ENCODE data around the gene CFAP52.

CFAP52 gene

DNA sequence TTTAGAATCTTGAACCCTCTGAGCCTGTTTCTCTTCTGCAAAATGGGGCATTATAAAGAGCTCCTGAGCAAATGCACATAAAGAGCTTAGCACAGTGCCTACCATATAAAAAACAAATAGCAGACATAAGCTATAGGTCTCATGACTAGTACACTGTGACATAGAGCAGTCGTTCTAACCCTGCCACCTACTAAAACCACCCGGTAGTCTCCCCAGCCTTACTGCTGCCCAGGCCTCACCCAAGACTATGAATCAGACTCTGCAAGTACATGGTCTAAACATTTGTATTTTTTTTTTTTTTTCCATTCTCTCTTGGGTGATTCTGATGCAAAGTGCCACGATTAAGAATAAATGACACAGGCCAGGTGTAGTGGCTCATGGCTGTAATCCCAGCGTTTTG, 34.7 kb upstream of the CFAP52 start:
- Histone ChIP-seq H3K27me3 (replicated peaks; ENCODE audit: insufficient read depth, low read length) (no peaks in the 10 kb centered on the region), H3K9me2 (replicated peaks; ENCODE audit: insufficient read depth, low read length) (no peaks in the 10 kb centered on the region), H3K79me2 (ENCODE audit: low read length) (no peaks in the 10 kb centered on the region), H3K9me3 (replicated peaks; ENCODE audit: insufficient read depth, low read length) (no peaks in the 10 kb centered on the region), H2AFZ (ENCODE audit: low read length) (no peak overlapping the region), H3K4me2 (ENCODE audit: low read depth, low read length) (no peak overlapping the region), H3K36me3 (replicated peaks; ENCODE audit: insufficient read depth, low read length) (no peaks in the 10 kb centered on the region), H3K4me3 (ENCODE audit: low read length) (no peak overlapping the region), H3K27ac (ENCODE audit: low read length) (no peak overlapping the region), H3K4me1 (ENCODE audit: low read length) (no peaks in the 10 kb centered on the region), H3F3A (ENCODE audit: insufficient read depth, low read length) (no peaks in the 10 kb centered on the region), H3K9ac (ENCODE audit: low read length) (no peak overlapping the region), H4K20me1 (ENCODE audit: insufficient read depth, low read length) (no peaks in the 10 kb centered on the region)
- TF ChIP-seq EZH2 (optimal IDR thresholded peaks at IDR 0.05; ENCODE audit: low read depth, low read length) (no peak), EZH2phosphoT487 (IDR thresholded peaks at IDR 0.05; ENCODE audit: low read length) (no peak)
- TF ChIP-seq, protein P1, sequence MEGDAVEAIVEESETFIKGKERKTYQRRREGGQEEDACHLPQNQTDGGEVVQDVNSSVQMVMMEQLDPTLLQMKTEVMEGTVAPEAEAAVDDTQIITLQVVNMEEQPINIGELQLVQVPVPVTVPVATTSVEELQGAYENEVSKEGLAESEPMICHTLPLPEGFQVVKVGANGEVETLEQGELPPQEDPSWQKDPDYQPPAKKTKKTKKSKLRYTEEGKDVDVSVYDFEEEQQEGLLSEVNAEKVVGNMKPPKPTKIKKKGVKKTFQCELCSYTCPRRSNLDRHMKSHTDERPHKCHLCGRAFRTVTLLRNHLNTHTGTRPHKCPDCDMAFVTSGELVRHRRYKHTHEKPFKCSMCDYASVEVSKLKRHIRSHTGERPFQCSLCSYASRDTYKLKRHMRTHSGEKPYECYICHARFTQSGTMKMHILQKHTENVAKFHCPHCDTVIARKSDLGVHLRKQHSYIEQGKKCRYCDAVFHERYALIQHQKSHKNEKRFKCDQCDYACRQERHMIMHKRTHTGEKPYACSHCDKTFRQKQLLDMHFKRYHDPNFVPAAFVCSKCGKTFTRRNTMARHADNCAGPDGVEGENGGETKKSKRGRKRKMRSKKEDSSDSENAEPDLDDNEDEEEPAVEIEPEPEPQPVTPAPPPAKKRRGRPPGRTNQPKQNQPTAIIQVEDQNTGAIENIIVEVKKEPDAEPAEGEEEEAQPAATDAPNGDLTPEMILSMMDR (IDR thresholded peaks at IDR 0.05; ENCODE audit: low read length): no peak
- DNase-seq: no peak

DNA sequence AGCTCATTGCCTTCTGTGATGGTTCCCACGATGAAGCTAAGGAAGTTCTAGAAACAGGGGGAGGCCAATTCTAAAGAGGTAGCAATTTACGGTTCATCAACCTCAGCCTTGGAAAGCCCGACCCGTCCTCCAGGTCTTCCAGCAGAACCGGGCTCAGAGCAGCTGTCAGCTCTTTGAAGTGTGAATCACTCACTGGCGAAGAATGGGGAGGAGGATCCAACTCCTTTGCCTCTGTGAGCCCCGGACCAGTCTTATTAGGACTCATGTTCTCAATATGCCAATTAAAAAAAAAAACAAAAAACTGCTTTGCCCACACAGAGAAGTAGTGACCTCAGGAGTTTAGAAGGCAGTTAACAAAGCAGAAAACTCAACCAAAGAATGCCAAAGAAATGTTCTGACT, 32.2 kb upstream of the CFAP52 start:
- no peaks in the 10 kb centered on the region for H3K4me1 ChIP-seq (ENCODE audit: low read length)
- H2AFZ ChIP-seq (ENCODE audit: low read length): no peak overlapping the region
- no peak overlapping the region for H3K27ac ChIP-seq (ENCODE audit: low read length)
- no peak overlapping the region for H3K9ac ChIP-seq (ENCODE audit: low read length)
- no peaks in the 10 kb centered on the region for H3K9me2 ChIP-seq (replicated peaks; ENCODE audit: insufficient read depth, low read length)
- no peaks in the 10 kb centered on the region for H4K20me1 ChIP-seq (ENCODE audit: insufficient read depth, low read length)
- no peak overlapping the region for H3K4me3 ChIP-seq (ENCODE audit: low read length)
- no peaks in the 10 kb centered on the region for H3K79me2 ChIP-seq (ENCODE audit: low read length)
- H3F3A ChIP-seq (ENCODE audit: insufficient read depth, low read length): no peaks in the 10 kb centered on the region
- H3K36me3 ChIP-seq (replicated peaks; ENCODE audit: insufficient read depth, low read length): no peaks in the 10 kb centered on the region
- no peaks in the 10 kb centered on the region for H3K27me3 ChIP-seq (replicated peaks; ENCODE audit: insufficient read depth, low read length)
- no peaks in the 10 kb centered on the region for H3K9me3 ChIP-seq (replicated peaks; ENCODE audit: insufficient read depth, low read length)
- no peak overlapping the region for H3K4me2 ChIP-seq (ENCODE audit: low read depth, low read length)
- TF ChIP-seq EZH2 (optimal IDR thresholded peaks at IDR 0.05; ENCODE audit: low read depth, low read length) (no peak), EZH2phosphoT487 (IDR thresholded peaks at IDR 0.05; ENCODE audit: low read length) (no peak)
- DNase-seq: no peak

DNA sequence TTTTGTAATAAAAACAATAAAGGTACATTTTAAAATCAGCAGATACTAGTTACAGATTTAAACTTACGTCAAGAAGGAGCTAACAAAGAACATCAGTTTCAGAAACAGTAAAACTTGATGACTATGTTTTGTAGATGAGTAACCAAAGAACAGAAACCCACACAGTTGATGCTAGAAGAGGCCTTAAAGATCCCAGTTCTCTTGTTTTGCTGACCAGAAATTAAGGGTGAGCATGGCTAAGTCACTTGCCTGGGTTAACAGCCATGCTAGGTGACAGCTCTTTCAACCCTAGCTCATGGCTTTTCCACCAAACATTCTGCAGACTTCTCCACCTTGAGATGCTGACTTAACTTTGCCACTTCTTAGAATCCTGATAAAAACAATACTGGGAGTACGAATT, 27.2 kb upstream of the CFAP52 start:
- TF ChIP-seq EZH2phosphoT487 (IDR thresholded peaks at IDR 0.05; ENCODE audit: low read length): no peak
- no peak for TF ChIP-seq EZH2 (optimal IDR thresholded peaks at IDR 0.05; ENCODE audit: low read depth, low read length)
- TF ChIP-seq, protein P1 (IDR thresholded peaks at IDR 0.05; ENCODE audit: low read length): no peak
- H4K20me1 ChIP-seq (ENCODE audit: insufficient read depth, low read length): no peaks in the 10 kb centered on the region
- DNase-seq: no peak
- no peak overlapping the region for H3K4me2 ChIP-seq (ENCODE audit: low read depth, low read length)
- no peaks in the 10 kb centered on the region for H3K9me3 ChIP-seq (replicated peaks; ENCODE audit: insufficient read depth, low read length)
- no peaks in the 10 kb centered on the region for H3K36me3 ChIP-seq (replicated peaks; ENCODE audit: insufficient read depth, low read length)
- H2AFZ ChIP-seq (ENCODE audit: low read length): no peak overlapping the region
- no peaks in the 10 kb centered on the region for H3K9me2 ChIP-seq (replicated peaks; ENCODE audit: insufficient read depth, low read length)
- H3K27ac ChIP-seq (ENCODE audit: low read length): no peak overlapping the region
- no peak overlapping the region for H3K9ac ChIP-seq (ENCODE audit: low read length)
- H3K4me3 ChIP-seq (ENCODE audit: low read length): no peak overlapping the region
- H3K79me2 ChIP-seq (ENCODE audit: low read length): no peaks in the 10 kb centered on the region
- no peaks in the 10 kb centered on the region for H3F3A ChIP-seq (ENCODE audit: insufficient read depth, low read length)
- H3K4me1 ChIP-seq (ENCODE audit: low read length): no peaks in the 10 kb centered on the region
- H3K27me3 ChIP-seq (replicated peaks; ENCODE audit: insufficient read depth, low read length): no peaks in the 10 kb centered on the region

DNA sequence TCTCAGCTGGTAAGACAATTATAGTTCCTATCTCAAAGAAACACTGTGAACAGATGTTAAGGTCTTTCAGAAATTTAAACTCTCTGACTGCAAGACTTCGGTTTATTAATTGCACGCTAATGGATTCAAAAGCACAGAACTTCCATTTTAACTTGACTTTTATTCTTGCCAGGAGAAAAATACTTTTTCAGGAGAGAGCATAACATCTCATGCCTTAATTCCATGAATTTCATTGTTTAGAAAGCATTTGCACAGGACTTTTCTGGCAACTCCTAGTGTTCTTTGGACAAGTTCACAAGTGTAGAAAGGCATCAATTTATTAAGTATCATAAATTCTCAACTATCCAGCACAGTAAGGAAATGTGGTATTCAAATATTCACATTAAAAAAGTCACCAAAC, 23.3 kb upstream of the CFAP52 start:
- Histone ChIP-seq H3K9me2 (replicated peaks; ENCODE audit: insufficient read depth, low read length) (no peaks in the 10 kb centered on the region), H3K36me3 (replicated peaks; ENCODE audit: insufficient read depth, low read length) (no peaks in the 10 kb centered on the region), H3K9ac (ENCODE audit: low read length) (no peak overlapping the region), H3K4me1 (ENCODE audit: low read length) (no peaks in the 10 kb centered on the region), H3K79me2 (ENCODE audit: low read length) (no peaks in the 10 kb centered on the region), H4K20me1 (ENCODE audit: insufficient read depth, low read length) (no peaks in the 10 kb centered on the region), H3K9me3 (replicated peaks; ENCODE audit: insufficient read depth, low read length) (no peaks in the 10 kb centered on the region), H3K27me3 (replicated peaks; ENCODE audit: insufficient read depth, low read length) (no peaks in the 10 kb centered on the region), H3K27ac (ENCODE audit: low read length) (no peak overlapping the region), H3K4me2 (ENCODE audit: low read depth, low read length) (no peak overlapping the region), H3K4me3 (ENCODE audit: low read length) (no peak overlapping the region), H2AFZ (ENCODE audit: low read length) (no peak overlapping the region), H3F3A (ENCODE audit: insufficient read depth, low read length) (no peaks in the 10 kb centered on the region)
- TF ChIP-seq EZH2 (optimal IDR thresholded peaks at IDR 0.05; ENCODE audit: low read depth, low read length) (no peak), EZH2phosphoT487 (IDR thresholded peaks at IDR 0.05; ENCODE audit: low read length) (no peak)
- TF ChIP-seq, protein P1 (IDR thresholded peaks at IDR 0.05; ENCODE audit: low read length): no peak
- DNase-seq: no peak
